Mammary epithelial cell (primary cell): ENCODE data around the gene AIG1.

Experiments used
- EZH2 ChIP-seq: IDR thresholded peaks from 2 replicates; pipeline ENCODE4 v1.6.1; 2012; ENCODE audit warnings: low read length, inconsistent platforms, borderline replicate concordance
- TF ChIP-seq, protein P1 (sequence below), 2 donors: IDR thresholded peaks in 1 of 2; conservative IDR thresholded peaks in 1 of 2; 2 replicates each; pipeline ENCODE4 v1.5.1; 2011 to 2012; ENCODE audit warnings: inconsistent platforms in 2 of 2, low read length in 2 of 2, mild to moderate bottlenecking in 2 of 2, control low read depth in 1 of 2, low read depth in 1 of 2; ENCODE audit not compliant: insufficient read depth in 1 of 2; ENCODE audit errors: extremely low read depth in 1 of 2

DNA sequence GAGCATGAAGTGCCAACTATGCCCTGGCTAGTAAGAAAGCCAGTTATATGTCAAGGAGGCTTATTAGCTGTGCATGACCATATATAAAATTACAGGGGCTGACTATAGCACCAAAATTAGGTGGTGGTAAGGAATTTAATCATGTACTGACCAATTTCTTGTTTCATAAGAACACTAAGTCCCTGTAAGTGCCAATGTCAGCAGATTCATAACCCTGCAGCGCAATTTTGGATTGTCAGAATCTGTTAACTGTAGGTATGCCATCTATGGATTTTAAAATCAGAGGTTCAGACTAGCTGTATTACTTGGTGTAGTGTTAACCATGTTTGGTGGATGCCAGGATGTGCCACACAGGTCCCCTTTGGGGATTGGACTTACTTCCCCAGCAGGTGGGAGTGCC is 207.8 kb downstream of the AIG1 start:
- TF ChIP-seq, protein P1, sequence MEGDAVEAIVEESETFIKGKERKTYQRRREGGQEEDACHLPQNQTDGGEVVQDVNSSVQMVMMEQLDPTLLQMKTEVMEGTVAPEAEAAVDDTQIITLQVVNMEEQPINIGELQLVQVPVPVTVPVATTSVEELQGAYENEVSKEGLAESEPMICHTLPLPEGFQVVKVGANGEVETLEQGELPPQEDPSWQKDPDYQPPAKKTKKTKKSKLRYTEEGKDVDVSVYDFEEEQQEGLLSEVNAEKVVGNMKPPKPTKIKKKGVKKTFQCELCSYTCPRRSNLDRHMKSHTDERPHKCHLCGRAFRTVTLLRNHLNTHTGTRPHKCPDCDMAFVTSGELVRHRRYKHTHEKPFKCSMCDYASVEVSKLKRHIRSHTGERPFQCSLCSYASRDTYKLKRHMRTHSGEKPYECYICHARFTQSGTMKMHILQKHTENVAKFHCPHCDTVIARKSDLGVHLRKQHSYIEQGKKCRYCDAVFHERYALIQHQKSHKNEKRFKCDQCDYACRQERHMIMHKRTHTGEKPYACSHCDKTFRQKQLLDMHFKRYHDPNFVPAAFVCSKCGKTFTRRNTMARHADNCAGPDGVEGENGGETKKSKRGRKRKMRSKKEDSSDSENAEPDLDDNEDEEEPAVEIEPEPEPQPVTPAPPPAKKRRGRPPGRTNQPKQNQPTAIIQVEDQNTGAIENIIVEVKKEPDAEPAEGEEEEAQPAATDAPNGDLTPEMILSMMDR (conservative IDR thresholded peaks at IDR 0.05 in 1 of 2, IDR thresholded peaks at IDR 0.05 in 1 of 2; ENCODE audit: extremely low read depth in 1 of 2, insufficient read depth in 1 of 2, low read depth in 1 of 2, low read length in 2 of 2): no peak
- no peak for TF ChIP-seq EZH2
